ENCODE data around the gene FSD1.

GRCh38 chr19:4360641-4361151 is 56.3 kb downstream of the FSD1 start:
- TF ChIP-seq SMC3 (conservative IDR thresholded peaks at IDR 0.05; ENCODE audit: poor library complexity) (no peak), CTCF (IDR thresholded peaks at IDR 0.05; ENCODE audit: poor library complexity, severe bottlenecking) (no peak)
